PC-3 (cell line): ENCODE results near the gene DOP1B.

ENCODE experiments used
- EZH2 ChIP-seq: fragments of 300-600 bp; sonication (generic); IDR thresholded peaks from one replicate; pipeline ENCODE4 v1.6.1; 2017; ENCODE audit warnings: antibody characterized with exemption, mild to moderate bottlenecking, low read length; ENCODE audit not compliant: unreplicated experiment
- EZH2phosphoT487 ChIP-seq: fragments of 300-600 bp; sonication (generic); IDR thresholded peaks from 2 replicates; pipeline ENCODE4 v1.6.1; 2018; ENCODE audit warnings: mild to moderate bottlenecking, antibody characterized with exemption, low read length, borderline replicate concordance
- TF ChIP-seq, protein P1 (sequence below): fragments of 300-600 bp; sonication (generic); conservative IDR thresholded peaks from 2 replicates; pipeline ENCODE4 v1.5.1; 2017; ENCODE audit warnings: antibody characterized with exemption, low read depth, mild to moderate bottlenecking, low read length

DNA sequence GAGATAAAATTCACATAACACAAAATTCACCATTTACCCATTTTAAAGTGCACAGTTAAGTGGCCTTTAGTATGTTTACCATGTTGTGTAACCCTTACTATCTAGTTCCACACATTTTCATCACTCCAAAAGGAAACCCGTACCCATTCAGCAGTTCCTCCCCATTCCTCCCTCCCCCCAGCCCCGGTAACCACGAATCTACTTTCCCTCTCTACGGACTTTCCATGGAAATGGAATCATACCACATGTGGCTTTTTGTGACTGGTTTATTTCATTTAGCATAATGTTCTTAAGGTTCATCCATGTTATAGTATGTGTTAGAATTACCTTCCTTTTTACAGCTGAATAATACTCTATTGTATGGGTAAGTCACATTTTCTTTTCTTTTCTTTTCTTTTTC lies 10.9 kb downstream of the DOP1B start:
- TF ChIP-seq, protein P1, sequence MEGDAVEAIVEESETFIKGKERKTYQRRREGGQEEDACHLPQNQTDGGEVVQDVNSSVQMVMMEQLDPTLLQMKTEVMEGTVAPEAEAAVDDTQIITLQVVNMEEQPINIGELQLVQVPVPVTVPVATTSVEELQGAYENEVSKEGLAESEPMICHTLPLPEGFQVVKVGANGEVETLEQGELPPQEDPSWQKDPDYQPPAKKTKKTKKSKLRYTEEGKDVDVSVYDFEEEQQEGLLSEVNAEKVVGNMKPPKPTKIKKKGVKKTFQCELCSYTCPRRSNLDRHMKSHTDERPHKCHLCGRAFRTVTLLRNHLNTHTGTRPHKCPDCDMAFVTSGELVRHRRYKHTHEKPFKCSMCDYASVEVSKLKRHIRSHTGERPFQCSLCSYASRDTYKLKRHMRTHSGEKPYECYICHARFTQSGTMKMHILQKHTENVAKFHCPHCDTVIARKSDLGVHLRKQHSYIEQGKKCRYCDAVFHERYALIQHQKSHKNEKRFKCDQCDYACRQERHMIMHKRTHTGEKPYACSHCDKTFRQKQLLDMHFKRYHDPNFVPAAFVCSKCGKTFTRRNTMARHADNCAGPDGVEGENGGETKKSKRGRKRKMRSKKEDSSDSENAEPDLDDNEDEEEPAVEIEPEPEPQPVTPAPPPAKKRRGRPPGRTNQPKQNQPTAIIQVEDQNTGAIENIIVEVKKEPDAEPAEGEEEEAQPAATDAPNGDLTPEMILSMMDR, result no peak
- TF ChIP-seq EZH2 (no peak), EZH2phosphoT487 (no peak)
